ENCODE data around the gene EXOC8.

Gene EXOC8

GRCh38 chr1:231363624-231364023 lies 26.0 kb upstream of the EXOC8 start:
- H3K27ac ChIP-seq = no peak overlapping the region
- TF ChIP-seq ZFX (IDR thresholded peaks at IDR 0.05; ENCODE audit: borderline replicate concordance) (no peak), CTCF (IDR thresholded peaks at IDR 0.05) (no peak)

DNA sequence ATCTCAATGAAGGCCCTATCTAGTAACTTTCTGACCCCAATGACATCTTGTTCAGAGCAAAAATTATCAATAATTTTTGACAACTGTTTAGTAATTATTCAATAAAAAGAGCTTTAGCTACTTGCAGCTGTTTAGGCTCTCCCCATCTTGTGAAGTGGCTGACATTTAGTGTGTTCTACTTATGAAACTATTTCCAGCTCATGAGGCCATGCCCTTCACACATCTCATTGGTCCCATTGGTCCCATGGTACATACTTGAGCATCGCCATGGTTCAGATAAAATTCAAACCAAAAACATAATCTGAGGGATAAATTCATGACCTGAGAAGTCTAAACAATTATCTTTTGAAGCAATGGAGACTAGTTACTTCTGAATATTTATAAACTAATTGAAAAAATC lies 24.7 kb upstream of the EXOC8 start:
- no peak overlapping the region for H3K27ac ChIP-seq
- TF ChIP-seq CTCF (IDR thresholded peaks at IDR 0.05) (no peak), ZFX (IDR thresholded peaks at IDR 0.05; ENCODE audit: borderline replicate concordance) (no peak)

- TF ChIP-seq CTCF (IDR thresholded peaks at IDR 0.05) = no peak
- TF ChIP-seq ZFX (IDR thresholded peaks at IDR 0.05; ENCODE audit: borderline replicate concordance) = no peak
- H3K27ac ChIP-seq = no peak overlapping the region
These were observed 21.5 kb upstream of the EXOC8 start for GRCh38 chr1:231359113-231359512.

DNA sequence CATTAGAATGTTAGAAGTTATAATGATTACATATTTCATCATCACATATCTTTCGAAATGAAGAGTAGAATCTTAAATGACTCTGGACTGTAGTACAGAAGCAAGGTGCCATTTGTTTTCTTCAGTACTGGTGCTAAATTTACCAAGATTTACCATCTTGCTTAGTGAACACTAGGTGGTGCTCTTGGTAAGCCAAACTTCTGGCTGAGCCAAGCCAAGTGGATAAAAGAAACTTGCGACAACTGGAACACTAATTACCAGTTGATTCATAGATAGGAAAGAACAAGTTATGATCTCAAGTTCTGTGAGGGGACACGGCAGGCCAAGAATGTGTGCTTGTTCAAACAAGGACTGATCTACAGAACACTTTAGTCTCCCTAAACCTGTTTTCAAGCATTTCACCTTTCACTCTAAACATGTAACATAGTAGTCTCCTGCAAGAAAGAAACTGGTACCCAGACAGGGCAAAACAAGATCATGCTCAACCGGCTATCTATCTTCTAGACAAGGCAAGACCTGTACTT lies 20.2 kb upstream of the EXOC8 start:
- TF ChIP-seq CTCF (IDR thresholded peaks at IDR 0.05) (peak; percentile 93), ZFX (IDR thresholded peaks at IDR 0.05; ENCODE audit: borderline replicate concordance) (no peak)
- H3K27ac ChIP-seq = peak overlapping the region; percentile 27; the same call in 1 of the 2 replicates

GRCh38 chr1:231357187-231357772 lies 19.6 kb upstream of the EXOC8 start:
- H3K27ac ChIP-seq = no peak overlapping the region
- TF ChIP-seq ZFX (IDR thresholded peaks at IDR 0.05; ENCODE audit: borderline replicate concordance) = no peak
- TF ChIP-seq CTCF (IDR thresholded peaks at IDR 0.05) = no peak

DNA sequence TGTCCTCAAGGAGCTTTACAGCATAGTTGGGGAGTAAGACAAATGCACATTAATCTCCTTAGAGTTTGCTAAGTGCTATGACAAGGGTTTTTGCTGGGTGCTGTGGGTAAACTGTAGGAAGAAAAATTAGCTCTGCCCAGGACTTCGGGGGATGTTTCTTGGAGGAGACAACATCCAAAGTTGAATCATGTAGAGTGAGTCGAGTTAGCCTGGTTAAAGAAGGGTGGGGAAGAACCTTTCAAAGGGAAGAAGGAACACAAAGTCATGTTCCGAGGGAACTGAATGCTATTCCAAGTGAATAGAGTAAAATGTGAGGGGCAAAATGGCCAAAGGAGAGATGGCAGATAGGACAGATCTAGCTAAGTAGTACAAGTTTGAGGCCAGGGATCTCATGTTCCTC lies 17.5 kb upstream of the EXOC8 start:
- TF ChIP-seq ZFX (IDR thresholded peaks at IDR 0.05; ENCODE audit: borderline replicate concordance) (no peak), CTCF (IDR thresholded peaks at IDR 0.05) (no peak)
- no peak overlapping the region for H3K27ac ChIP-seq

DNA sequence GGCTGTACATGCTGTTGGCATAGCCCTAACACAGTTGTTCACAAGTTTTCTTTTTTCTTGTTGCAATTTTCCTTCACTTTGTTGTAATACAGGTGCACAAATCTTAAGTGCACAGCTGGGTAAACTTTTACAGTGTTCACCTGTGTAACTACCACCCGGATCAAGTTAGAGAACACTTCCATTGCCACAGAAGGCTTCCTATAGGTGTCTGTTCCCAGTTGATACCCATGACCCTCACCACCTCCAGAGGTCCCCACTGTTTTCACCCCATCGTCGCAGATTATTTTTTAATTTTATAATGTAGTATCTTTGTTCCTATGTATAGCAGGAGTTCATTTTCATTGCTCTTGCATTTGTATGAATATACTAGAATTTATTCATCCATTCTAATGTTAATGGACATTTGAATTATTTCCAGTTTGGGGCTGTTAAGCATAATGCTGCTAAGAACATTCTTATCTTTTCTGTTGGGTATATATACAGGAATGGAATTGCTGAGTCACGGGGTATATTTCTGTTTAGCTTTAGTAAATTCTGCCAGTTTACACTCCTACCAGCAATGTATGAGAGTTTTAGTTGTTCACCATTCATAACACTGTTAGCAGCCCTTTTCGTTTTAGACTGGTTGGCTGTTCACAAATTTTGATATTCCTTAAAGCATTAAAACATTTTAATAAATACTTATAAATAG lies 16.8 kb upstream of the EXOC8 start:
- no peak for TF ChIP-seq ZFX (IDR thresholded peaks at IDR 0.05; ENCODE audit: borderline replicate concordance)
- TF ChIP-seq CTCF (IDR thresholded peaks at IDR 0.05) = no peak
- H3K27ac ChIP-seq = no peak overlapping the region

All from 22Rv1 (cell line).